ENCODE measurements around the gene ITGA11. TPM values are rescaled to one million over a fixed set of nuclear protein-coding genes. Genes with fewer than 3 reads are reported as not detected.

Gene ITGA11
- total RNA-seq, 1 donor from 2014 or later, result 0.28 TPM

GRCh38 chr15:68265674-68266073 is 166.3 kb downstream of the ITGA11 start:
- H3K27ac Mint-ChIP-seq (ENCODE audit: unreplicated experiment), result no peak overlapping the region
- no peak for DNase-seq (ENCODE audit: low spot score)
- no peaks in the 10 kb centered on the region for H3K9me3 Mint-ChIP-seq (ENCODE audit: unreplicated experiment)
- H3K4me1 Mint-ChIP-seq (ENCODE audit: unreplicated experiment), result no peaks in the 10 kb centered on the region
- H3K27me3 Mint-ChIP-seq (ENCODE audit: unreplicated experiment), result no peaks in the 10 kb centered on the region
- no peaks in the 10 kb centered on the region for H3K36me3 Mint-ChIP-seq (ENCODE audit: low read depth, unreplicated experiment)
- no peak for TF ChIP-seq CTCF (IDR thresholded peaks at IDR 0.05; ENCODE audit: unreplicated experiment)
- no peak overlapping the region for H3K4me3 Mint-ChIP-seq (ENCODE audit: unreplicated experiment)

- Mint-ChIP-seq H3K36me3 (ENCODE audit: low read depth, unreplicated experiment) (no peaks in the 10 kb centered on the region), H3K4me1 (ENCODE audit: unreplicated experiment) (no peaks in the 10 kb centered on the region), H3K27ac (ENCODE audit: unreplicated experiment) (no peak overlapping the region), H3K9me3 (ENCODE audit: unreplicated experiment) (no peaks in the 10 kb centered on the region), H3K4me3 (ENCODE audit: unreplicated experiment) (no peak overlapping the region), H3K27me3 (ENCODE audit: unreplicated experiment) (no peaks in the 10 kb centered on the region)
- TF ChIP-seq CTCF (IDR thresholded peaks at IDR 0.05; ENCODE audit: unreplicated experiment), result no peak
- DNase-seq (ENCODE audit: low spot score), result no peak
Observed at GRCh38 chr15:68265081-68265480, 166.9 kb downstream of the ITGA11 start.

- Mint-ChIP-seq H3K4me3 (ENCODE audit: unreplicated experiment) (no peak overlapping the region), H3K4me1 (ENCODE audit: unreplicated experiment) (no peaks in the 10 kb centered on the region), H3K9me3 (ENCODE audit: unreplicated experiment) (no peaks in the 10 kb centered on the region), H3K27ac (ENCODE audit: unreplicated experiment) (no peak overlapping the region), H3K36me3 (ENCODE audit: low read depth, unreplicated experiment) (no peaks in the 10 kb centered on the region), H3K27me3 (ENCODE audit: unreplicated experiment) (no peaks in the 10 kb centered on the region)
- no peak for DNase-seq (ENCODE audit: low spot score)
- no peak for TF ChIP-seq CTCF (IDR thresholded peaks at IDR 0.05; ENCODE audit: unreplicated experiment)
Observed at GRCh38 chr15:68264282-68264681, 167.7 kb downstream of the ITGA11 start.

- H3K4me3 Mint-ChIP-seq (ENCODE audit: unreplicated experiment), result no peak overlapping the region
- H3K27ac Mint-ChIP-seq (ENCODE audit: unreplicated experiment), result no peak overlapping the region
- H3K4me1 Mint-ChIP-seq (ENCODE audit: unreplicated experiment), result no peaks in the 10 kb centered on the region
Observed at GRCh38 chr15:68262514-68263356, 169.2 kb downstream of the ITGA11 start.

More at GRCh38 chr15:68262514-68263356, 169.2 kb downstream of the ITGA11 start:
- Mint-ChIP-seq H3K9me3 (ENCODE audit: unreplicated experiment) (no peaks in the 10 kb centered on the region), H3K36me3 (ENCODE audit: low read depth, unreplicated experiment) (no peaks in the 10 kb centered on the region), H3K27me3 (ENCODE audit: unreplicated experiment) (no peaks in the 10 kb centered on the region)
- no peak for DNase-seq (ENCODE audit: low spot score)
- TF ChIP-seq CTCF (IDR thresholded peaks at IDR 0.05; ENCODE audit: unreplicated experiment), result no peak

All from endothelial cell (in vitro differentiated cells).